OCI-LY1 (cell line): Measurements from ENCODE around the gene TUBB2B.

Experiments used
- EZH2 ChIP-seq: fragments of 200-600 bp; sonication (generic), shearing (Covaris generic); IDR thresholded peaks from 2 replicates; pipeline ENCODE4 v1.8.0; 2017; ENCODE audit warnings: borderline replicate concordance, mixed run types, mild to moderate bottlenecking, antibody characterized with exemption, low read length, moderate library complexity, mixed read lengths
- TF ChIP-seq, protein P1 (sequence below): fragments of 200-600 bp; sonication (generic), shearing (Covaris generic); IDR thresholded peaks from 2 replicates; pipeline ENCODE4 v1.5.1; 2017; ENCODE audit warnings: mild to moderate bottlenecking, antibody characterized with exemption, low read length, moderate library complexity, mixed read lengths

DNA sequence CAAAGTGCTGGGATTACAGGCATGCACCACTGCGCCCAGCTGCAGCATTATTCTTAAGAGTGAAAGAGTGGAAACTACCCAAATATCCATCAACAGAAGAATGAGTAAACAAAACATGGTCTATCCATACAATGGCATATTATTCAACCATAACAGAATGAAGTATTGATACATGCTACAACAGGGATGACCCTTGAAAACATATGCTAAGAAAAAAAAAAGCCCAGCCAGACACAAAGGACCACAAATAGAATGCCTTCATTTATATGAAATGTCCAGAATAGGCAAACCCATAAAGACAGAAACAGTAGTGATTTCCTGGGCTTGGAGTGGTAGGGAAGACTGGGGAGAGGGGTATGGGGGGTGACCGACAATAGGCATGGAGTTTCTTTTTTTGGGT lies 7.1 kb downstream of the TUBB2B start:
- TF ChIP-seq, protein P1, sequence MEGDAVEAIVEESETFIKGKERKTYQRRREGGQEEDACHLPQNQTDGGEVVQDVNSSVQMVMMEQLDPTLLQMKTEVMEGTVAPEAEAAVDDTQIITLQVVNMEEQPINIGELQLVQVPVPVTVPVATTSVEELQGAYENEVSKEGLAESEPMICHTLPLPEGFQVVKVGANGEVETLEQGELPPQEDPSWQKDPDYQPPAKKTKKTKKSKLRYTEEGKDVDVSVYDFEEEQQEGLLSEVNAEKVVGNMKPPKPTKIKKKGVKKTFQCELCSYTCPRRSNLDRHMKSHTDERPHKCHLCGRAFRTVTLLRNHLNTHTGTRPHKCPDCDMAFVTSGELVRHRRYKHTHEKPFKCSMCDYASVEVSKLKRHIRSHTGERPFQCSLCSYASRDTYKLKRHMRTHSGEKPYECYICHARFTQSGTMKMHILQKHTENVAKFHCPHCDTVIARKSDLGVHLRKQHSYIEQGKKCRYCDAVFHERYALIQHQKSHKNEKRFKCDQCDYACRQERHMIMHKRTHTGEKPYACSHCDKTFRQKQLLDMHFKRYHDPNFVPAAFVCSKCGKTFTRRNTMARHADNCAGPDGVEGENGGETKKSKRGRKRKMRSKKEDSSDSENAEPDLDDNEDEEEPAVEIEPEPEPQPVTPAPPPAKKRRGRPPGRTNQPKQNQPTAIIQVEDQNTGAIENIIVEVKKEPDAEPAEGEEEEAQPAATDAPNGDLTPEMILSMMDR: no peak
- TF ChIP-seq EZH2: no peak
